ENCODE results near the gene GPR141.

- TF ChIP-seq CTCF (IDR thresholded peaks at IDR 0.05; ENCODE audit: borderline replicate concordance, extremely low read depth, low read length, poor library complexity, severe bottlenecking) (no peak), EZH2 (IDR thresholded peaks at IDR 0.05; ENCODE audit: borderline replicate concordance, low read depth, low read length, severe bottlenecking) (no peak)
Measured at GRCh38 chr7:37740398-37740797, 56.8 kb downstream of the GPR141 start.

All from DND-41 (cell line).